SK-N-SH (cell line): ENCODE data around the gene CEP78. TPM values are rescaled to one million over a fixed set of nuclear protein-coding genes. Genes with fewer than 3 reads are reported as not detected.
A peak's percentile ranks its signal among the peaks of the same experiment; 100 is the strongest.

Experiments
- CTCF ChIA-PET: fragments of 300-600, 350-600 bp; formaldehyde crosslinking; extraction: SDS; loops from one replicate; lab custom pipeline; 2021; lab: Yijun Ruan, JAX
- POLR2A ChIA-PET: fragments of 350-600 bp; sonication (Branson Sonifier 250); formaldehyde crosslinking; extraction: SDS; loops from one replicate; lab custom pipeline; 2020; ENCODE audit warnings: antibody characterized with exemption, inconsistent platforms; lab: Yijun Ruan, JAX
- DNase-seq: peaks from one replicate; pipeline ENCODE4 v3.0.0; 2012
- H2AFZ ChIP-seq: fragments of 200-600 bp; sonication (generic); 2 replicates; pipeline ENCODE4 v1.8.1; 2016; ENCODE audit warnings: antibody characterized with exemption, mild to moderate bottlenecking, low read depth
- H3F3A ChIP-seq: fragments of 200-600 bp; sonication (generic); replicated peaks from 2 replicates; pipeline ENCODE3; 2016; ENCODE audit warnings: antibody characterized with exemption, mild to moderate bottlenecking; ENCODE audit not compliant: insufficient read depth
- H3K27ac ChIP-seq, 2 experiments: fragments of 200-500 bp in 1 of 2; fragments of 200-600 bp in 1 of 2; sonication (Bioruptor generic) in 1 of 2; sonication (generic), shearing (Covaris generic) in 1 of 2; 2 replicates each; pipeline versions ENCODE4 v1.5.1 to v1.6.1; 2014 to 2016; ENCODE audit warnings: low read depth in 2 of 2, inconsistent platforms in 1 of 2, low read length in 1 of 2, mild to moderate bottlenecking in 1 of 2, mixed read lengths in 1 of 2
- H3K27me3 ChIP-seq: fragments of 200-600 bp; sonication (generic), shearing (Covaris generic); 2 replicates; pipeline ENCODE4 v1.6.1; 2016; ENCODE audit warnings: mixed run types; ENCODE audit not compliant: insufficient read depth
- H3K36me3 ChIP-seq, 2 experiments: fragments of 200-500 bp in 1 of 2; fragments of 200-600 bp in 1 of 2; sonication (Bioruptor generic) in 1 of 2; sonication (generic) in 1 of 2; replicated peaks in 1 of 2; 2 replicates each; pipeline versions ENCODE3 to v1.5.1; 2014 to 2016; ENCODE audit warnings: low read length in 1 of 2, mild to moderate bottlenecking in 1 of 2; ENCODE audit not compliant: insufficient read depth in 2 of 2, control insufficient read depth in 1 of 2
- H3K4me1 ChIP-seq, 2 experiments: fragments of 200-500 bp in 1 of 2; fragments of 200-600 bp in 1 of 2; sonication (Bioruptor generic) in 1 of 2; sonication (generic), shearing (Covaris generic) in 1 of 2; 2 replicates each; pipeline versions ENCODE4 v1.5.1 to v1.6.1; 2014 to 2016; ENCODE audit warnings: low read depth in 1 of 2, low read length in 1 of 2, mixed run types in 1 of 2; ENCODE audit not compliant: insufficient read depth in 2 of 2, control insufficient read depth in 1 of 2
- H3K4me2 ChIP-seq: fragments of 200-600 bp; sonication (generic), shearing (Covaris generic); 2 replicates; pipeline ENCODE4 v1.6.1; 2017; ENCODE audit warnings: mixed run types
- H3K4me3 ChIP-seq, 2 experiments: fragments of 200-500 bp in 1 of 2; fragments of 200-600 bp in 1 of 2; sonication (Bioruptor generic) in 1 of 2; sonication (generic), shearing (Covaris generic) in 1 of 2; 2 replicates each; pipeline versions ENCODE4 v1.5.1 to v1.8.1; 2014 to 2016; ENCODE audit warnings: low read depth in 2 of 2, inconsistent platforms in 1 of 2, low read length in 1 of 2, mild to moderate bottlenecking in 1 of 2, mixed read lengths in 1 of 2, moderate library complexity in 1 of 2
- H3K79me2 ChIP-seq: fragments of 200-600 bp; sonication (generic); 2 replicates; pipeline ENCODE4 v1.8.1; 2017; ENCODE audit warnings: mild to moderate bottlenecking; ENCODE audit not compliant: insufficient read depth
- H3K9ac ChIP-seq: fragments of 200-600 bp; sonication (generic); 2 replicates; pipeline ENCODE4 v1.6.1; 2017; ENCODE audit warnings: mixed run types
- H3K9me2 ChIP-seq: fragments of 200-600 bp; sonication (generic); 2 replicates; pipeline ENCODE4 v1.6.1; 2017; ENCODE audit warnings: mixed run types
- H3K9me3 ChIP-seq: fragments of 200-600 bp; sonication (generic); 2 replicates; pipeline ENCODE4 v1.6.1; 2017; ENCODE audit warnings: mixed run types, mild to moderate bottlenecking, moderate library complexity
- H4K20me1 ChIP-seq: fragments of 200-600 bp; sonication (generic); 2 replicates; pipeline ENCODE4 v1.6.1; 2017; ENCODE audit warnings: mild to moderate bottlenecking, mixed run types; ENCODE audit not compliant: insufficient read depth
- CHD2 ChIP-seq: fragments of 150-350 bp; IDR thresholded peaks from 2 replicates; pipeline ENCODE4 v1.6.1; 2018; ENCODE audit warnings: low read length; ENCODE audit not compliant: partially characterized antibody
- ELF1 ChIP-seq: IDR thresholded peaks from 2 replicates; pipeline ENCODE4 v1.4.0; 2012
- EP300 ChIP-seq, 2 experiments: IDR thresholded peaks; 2 replicates each; pipeline versions ENCODE4 v1.4.0 to v1.6.1; 2012; ENCODE audit warnings: borderline replicate concordance in 1 of 2, low read depth in 1 of 2, low read length in 1 of 2
- EZH2phosphoT487 ChIP-seq: fragments of 200-600 bp; sonication (generic); IDR thresholded peaks from 2 replicates; pipeline ENCODE4 v1.6.1; 2017; ENCODE audit warnings: low read depth, mixed run types, mild to moderate bottlenecking, antibody characterized with exemption, moderate library complexity, borderline replicate concordance
- FOXM1 ChIP-seq: IDR thresholded peaks from 2 replicates; pipeline ENCODE4 v1.4.0; 2012; ENCODE audit warnings: low read depth, mild to moderate bottlenecking
- MEF2A ChIP-seq: IDR thresholded peaks from 2 replicates; pipeline ENCODE4 v1.4.0; 2012; ENCODE audit warnings: low read depth, borderline replicate concordance
- NFIC ChIP-seq: IDR thresholded peaks from 2 replicates; pipeline ENCODE4 v1.4.0; 2012; ENCODE audit warnings: borderline replicate concordance
- NRF1 ChIP-seq: IDR thresholded peaks from 2 replicates; pipeline ENCODE4 v1.6.1; 2012; ENCODE audit warnings: low read depth, mild to moderate bottlenecking, low read length
- POLR2AphosphoS5 ChIP-seq: IDR thresholded peaks from 2 replicates; pipeline ENCODE4 v1.6.1; 2012; ENCODE audit warnings: low read depth, low read length
- RCOR1 ChIP-seq: fragments of 150-350 bp; IDR thresholded peaks from 2 replicates; pipeline ENCODE4 v1.6.1; 2017; ENCODE audit warnings: antibody characterized with exemption, low read length
- RXRA ChIP-seq: IDR thresholded peaks from 2 replicates; pipeline ENCODE4 v1.4.0; 2012; ENCODE audit warnings: low read depth, mild to moderate bottlenecking, borderline replicate concordance
- SIN3A ChIP-seq: IDR thresholded peaks from 2 replicates; pipeline ENCODE4 v1.6.1; 2012; ENCODE audit warnings: low read depth, mild to moderate bottlenecking, low read length, moderate library complexity, borderline replicate concordance
- SMC3 ChIP-seq: IDR thresholded peaks from 2 replicates; pipeline ENCODE4 v1.6.1; 2012; ENCODE audit warnings: low read depth, low read length, improper control_type of control experiment
- TAF1 ChIP-seq: IDR thresholded peaks from 2 replicates; pipeline ENCODE4 v1.6.1; 2012; ENCODE audit warnings: low read depth, mild to moderate bottlenecking, low read length, moderate library complexity, borderline replicate concordance
- TEAD4 ChIP-seq: IDR thresholded peaks from 2 replicates; pipeline ENCODE4 v1.4.0; 2012; ENCODE audit warnings: mild to moderate bottlenecking, borderline replicate concordance; ENCODE audit not compliant: insufficient read depth
- WGBS: methylation state at CpG from one replicate; pipeline ENCODE4 v1.1.6; 2017; ENCODE audit warnings: low lambda C conversion rate; 5-methylcytosine and 5-hydroxymethylcytosine counted together
- polyA plus RNA-seq, 3 experiments: library from polyadenylated mRNA; depleted of rRNA; stranded (reverse); fragments of >200 nt; gene quantifications; 2 replicates each; pipeline ENCODE4 v1.2.3, GENCODE V29; 2012

CEP78 gene
- polyA plus RNA-seq, 1 of the 3 experiments (the other 2 are of a cell fraction), result 6.2 TPM

DNA sequence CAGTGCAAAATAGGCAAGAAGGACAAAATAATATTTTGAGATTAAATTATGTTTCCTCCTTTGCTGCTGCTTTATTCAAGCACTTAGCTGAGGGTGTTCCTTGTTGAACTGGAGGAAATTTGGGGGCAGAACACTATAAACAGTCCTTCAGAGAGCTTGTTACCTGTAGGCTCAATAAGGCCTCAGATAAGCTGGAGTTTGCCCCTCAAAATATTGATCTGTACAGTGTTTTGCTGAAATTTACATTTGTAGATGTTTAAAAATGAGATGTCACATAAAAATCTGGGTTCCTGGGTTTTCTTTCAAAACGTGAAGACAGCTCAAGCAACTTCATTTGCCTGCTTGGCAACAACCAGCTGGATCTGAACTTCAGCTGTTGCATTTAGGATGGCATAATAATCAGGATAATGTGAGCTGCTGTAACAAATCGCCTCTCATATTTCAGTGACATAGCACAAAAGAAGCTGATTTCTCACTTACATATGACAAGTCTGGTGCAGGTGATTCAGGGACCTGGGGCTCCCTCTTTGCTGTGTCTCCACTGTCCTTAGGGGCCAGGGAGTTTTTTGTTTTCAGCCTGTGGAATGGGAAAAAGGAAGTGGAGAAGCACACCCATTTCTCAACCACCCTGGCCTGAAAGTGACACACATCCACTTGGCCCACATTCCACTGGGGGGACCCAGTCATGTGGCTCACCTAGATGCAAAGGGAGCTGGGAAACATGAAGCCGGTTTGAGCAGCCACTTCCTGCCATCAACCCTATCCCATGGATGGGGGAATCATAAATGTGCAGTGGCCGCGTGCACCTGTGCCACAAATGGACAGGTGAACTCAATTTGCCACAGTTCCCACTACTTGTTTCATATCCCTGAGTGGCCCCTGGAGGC, 58.7 kb downstream of the CEP78 start (continued):
- TF ChIP-seq TEAD4 (no peak), NRF1 (no peak), TAF1 (no peak), CHD2 (no peak), POLR2AphosphoS5 (no peak)

DNA sequence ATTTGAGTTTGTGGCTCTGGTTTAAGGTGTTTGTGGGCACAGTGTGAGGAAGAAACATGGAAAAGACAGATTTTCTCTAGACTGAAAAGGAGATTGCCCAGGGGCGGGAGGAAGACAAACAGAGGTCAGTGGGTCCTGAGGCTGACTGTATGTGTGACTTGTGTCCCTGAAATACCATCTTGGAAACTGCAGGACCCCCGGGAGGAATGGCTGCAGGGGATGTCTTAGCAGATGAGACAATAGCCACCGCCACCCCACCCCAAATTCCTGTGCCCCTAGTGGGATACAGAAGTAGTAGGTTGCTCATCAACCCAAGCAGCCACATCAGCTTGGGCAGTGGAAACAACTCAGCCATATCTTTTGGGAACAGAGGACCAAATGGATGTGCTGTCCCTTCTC, 59.3 kb downstream of the CEP78 start:
- no peaks in the 10 kb centered on the region for H3K9me2 ChIP-seq
- H3K4me1 ChIP-seq, result peaks cover 4 to 21% of the 10 kb centered on the region in 2 experiments; a peak in 2 of 4 replicates
- ChIA-PET POLR2A (interaction anchor here (3.1 kb wide), 1 partner anchor 14 kb away, joined by 12 read pairs; no protein-coding TSS in a partner anchor), CTCF (interaction anchor here (2.3 kb wide), 1 partner anchor 17 kb away, joined by 6 read pairs; no protein-coding TSS in a partner anchor)
- 100% methylated on average over 1 of the region's 3 CpGs for WGBS
- TF ChIP-seq NFIC (no peak), NRF1 (no peak), FOXM1 (no peak), CHD2 (no peak), ELF1 (no peak), EP300 (IDR thresholded peaks at IDR 0.05; ENCODE audit: borderline replicate concordance in 1 of 2, low read depth in 1 of 2, low read length in 1 of 2) (no peak), RXRA (no peak), EZH2phosphoT487 (no peak), MEF2A (no peak), SIN3A (no peak), SMC3 (no peak)
- H3K27me3 ChIP-seq, result no peaks in the 10 kb centered on the region
- H3K27ac ChIP-seq, result no peak overlapping the region
- H3K4me2 ChIP-seq, result no peak overlapping the region
- H3K4me3 ChIP-seq, result no peak overlapping the region
- no peak overlapping the region for H3K9ac ChIP-seq
- H4K20me1 ChIP-seq, result no peaks in the 10 kb centered on the region
- no peaks in the 10 kb centered on the region for H3F3A ChIP-seq
- no peak overlapping the region for H2AFZ ChIP-seq
- peaks cover 5% of the 10 kb centered on the region for H3K79me2 ChIP-seq
- no peaks in the 10 kb centered on the region for H3K9me3 ChIP-seq
- DNase-seq, result no peak
- H3K36me3 ChIP-seq, result no peaks in the 10 kb centered on the region

DNA sequence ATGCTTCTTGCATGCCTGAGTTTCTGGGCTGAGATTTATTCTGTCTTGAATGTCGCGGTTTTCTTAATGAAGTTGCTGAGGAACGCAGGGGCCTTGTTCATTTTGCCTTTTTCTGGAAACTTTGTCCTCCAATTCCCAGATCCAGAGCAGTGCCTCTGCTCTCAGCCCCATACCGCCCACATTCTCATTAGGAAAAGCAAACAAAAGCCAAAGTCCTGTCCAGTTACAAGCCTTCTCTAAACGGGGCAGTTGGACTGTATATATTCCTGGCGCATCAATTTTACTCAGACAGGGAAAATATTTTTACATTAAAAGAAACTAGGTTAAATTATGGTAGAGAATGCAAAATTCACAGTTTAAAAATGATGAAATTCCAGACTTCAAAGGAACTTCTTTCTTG, 59.9 kb downstream of the CEP78 start:
- Histone ChIP-seq H3K4me1 (peaks cover 4 to 21% of the 10 kb centered on the region in 2 experiments; a peak in 2 of 4 replicates), H3K27me3 (no peaks in the 10 kb centered on the region), H3K9me2 (no peaks in the 10 kb centered on the region), H2AFZ (peak overlapping the region; percentile 95; the same call in 1 of the 2 replicates), H3K4me2 (peak overlapping the region; percentile 87), H3K27ac (peak overlapping the region in 1 of 2 experiments; percentile 95; a peak in 2 of 4 replicates), H3K79me2 (peaks cover 5% of the 10 kb centered on the region), H3K36me3 (peaks cover 2 to 3% of the 10 kb centered on the region in 2 experiments), H3K9ac (no peak overlapping the region; the same call in 1 of the 2 replicates), H3F3A (no peaks in the 10 kb centered on the region), H4K20me1 (no peaks in the 10 kb centered on the region), H3K4me3 (peak overlapping the region; percentile 92 to 93; a peak in 3 of 4 replicates), H3K9me3 (no peaks in the 10 kb centered on the region)
- TF ChIP-seq POLR2AphosphoS5 (no peak), RCOR1 (no peak)
- 84% methylated on average over 6 of the region's 6 CpGs for WGBS
- no peak for DNase-seq
- POLR2A ChIA-PET, result interaction anchor here (1.4 to 3.1 kb wide), 2 partner anchors 13 to 20 kb away, joined by 4 to 12 read pairs; no protein-coding TSS in a partner anchor
- CTCF ChIA-PET, result interaction anchor here (1.3 to 2.3 kb wide), 2 partner anchors 17 to 38 kb away, joined by 3 to 6 read pairs; no protein-coding TSS in a partner anchor
